Colon (tissue), 2 donors: Measurements from ENCODE around the gene OR10P1.
"Not testable (repeated sequence)": the region's sequence is repeated elsewhere in the genome, so short reads cannot be mapped to it uniquely, and the experiment has no call there.

Experiments used
- FAIRE-seq: peaks from 2 replicates; lab custom pipeline; 2012; peaks lifted over from hg19 to GRCh38; lab: Jason Lieb, UNC
- donor health status: control.
- donor health status: control.

OR10P1 gene

GRCh38 chr12:55636853-55637252 is at the start of gene OR10P1:
OR10P1 (plus strand) TSS chr12:55636892; CDS start chr12:55636892, 0 bp downstream.
- FAIRE-seq = no peak

DNA sequence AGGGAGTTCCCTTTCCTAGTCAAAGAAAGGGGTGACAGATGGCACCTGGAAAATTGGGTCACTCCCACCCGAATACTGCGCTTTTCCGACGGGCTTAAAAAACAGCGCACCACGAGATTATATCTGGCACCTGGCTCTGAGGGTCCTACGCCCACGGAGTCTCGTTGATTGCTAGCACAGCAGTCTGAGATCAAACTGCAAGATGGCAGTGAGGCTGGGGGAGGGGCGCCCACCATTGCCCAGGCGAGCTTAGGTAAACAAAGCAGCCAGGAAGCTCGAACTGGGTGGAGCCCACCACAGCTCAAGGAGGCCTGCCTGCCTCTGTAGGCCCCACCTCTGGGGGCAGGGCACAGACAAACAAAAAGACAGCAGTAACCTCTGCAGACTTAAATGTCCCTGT is 46.5 kb upstream of the OR10P1 start:
- FAIRE-seq = not testable (repeated sequence)

GRCh38 chr12:55607821-55608594 is 28.7 kb upstream of the OR10P1 start:
- FAIRE-seq = no peak

GRCh38 chr12:55610598-55610997 is 26.1 kb upstream of the OR10P1 start:
- FAIRE-seq = no peak

- no peak for FAIRE-seq
Observed at GRCh38 chr12:55612646-55613045, 24.0 kb upstream of the OR10P1 start.

GRCh38 chr12:55614764-55615163 is 21.9 kb upstream of the OR10P1 start:
- no peak for FAIRE-seq

- peak; percentile 41 for FAIRE-seq
Observed at GRCh38 chr12:55619354-55620138, 17.1 kb upstream of the OR10P1 start.

- no peak for FAIRE-seq
Observed at GRCh38 chr12:55624056-55624455, 12.6 kb upstream of the OR10P1 start.

- FAIRE-seq = no peak
Observed at GRCh38 chr12:55626154-55626553, 10.5 kb upstream of the OR10P1 start.

GRCh38 chr12:55629058-55629841 is 7.4 kb upstream of the OR10P1 start:
- no peak for FAIRE-seq

DNA sequence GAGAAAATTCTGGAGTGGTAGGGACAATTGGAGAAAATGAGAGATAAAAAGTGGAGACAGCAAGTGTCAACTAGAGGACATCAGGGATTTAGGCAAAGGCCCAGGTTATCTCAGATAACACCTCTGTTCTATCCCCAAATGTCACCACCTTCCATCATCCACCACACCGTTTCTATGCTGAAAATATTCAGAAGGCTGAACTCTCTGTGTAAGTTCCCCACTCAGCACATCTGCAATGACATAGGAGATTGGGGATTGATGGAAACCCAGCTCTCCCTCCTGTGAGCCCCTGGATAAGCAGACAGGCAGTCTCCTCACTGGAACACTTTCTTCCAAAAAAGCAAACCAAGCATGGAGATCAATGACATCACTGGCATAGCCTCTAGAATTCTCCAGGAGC is 5.6 kb upstream of the OR10P1 start:
- no peak for FAIRE-seq

DNA sequence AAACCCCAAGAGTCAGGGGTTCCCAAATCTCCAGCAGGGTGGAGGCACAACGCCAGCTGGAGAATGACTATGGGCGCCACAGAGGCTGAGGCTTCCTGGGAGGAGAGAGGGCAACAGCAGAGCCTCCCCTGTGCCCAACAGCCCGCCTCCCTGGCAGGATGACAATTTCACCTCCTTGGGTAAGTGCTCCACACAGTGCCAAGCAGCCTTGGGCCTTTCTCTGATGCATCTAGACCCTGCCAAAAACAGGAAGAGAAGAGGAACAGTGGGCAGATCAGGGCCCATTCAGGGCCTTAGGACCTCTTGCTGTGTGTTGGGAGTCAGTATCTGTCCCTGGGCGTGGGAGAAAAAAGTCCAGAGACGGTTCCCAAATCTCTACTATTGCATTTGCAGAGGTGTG is 5.0 kb upstream of the OR10P1 start:
- no peak for FAIRE-seq

GRCh38 chr12:55633151-55633550 is 3.5 kb upstream of the OR10P1 start:
- FAIRE-seq = no peak

- FAIRE-seq = no peak
Observed at GRCh38 chr12:55636116-55636655, 506 bp upstream of the OR10P1 start.

- no peak for FAIRE-seq
Observed at GRCh38 chr12:55637467-55637866, 775 bp downstream of the OR10P1 start.

GRCh38 chr12:55641595-55641994 is 4.9 kb downstream of the OR10P1 start:
- FAIRE-seq = no peak

- FAIRE-seq = no peak
Observed at GRCh38 chr12:55642267-55642666, 5.6 kb downstream of the OR10P1 start.

GRCh38 chr12:55642669-55643068 is 6.0 kb downstream of the OR10P1 start:
- FAIRE-seq = no peak

DNA sequence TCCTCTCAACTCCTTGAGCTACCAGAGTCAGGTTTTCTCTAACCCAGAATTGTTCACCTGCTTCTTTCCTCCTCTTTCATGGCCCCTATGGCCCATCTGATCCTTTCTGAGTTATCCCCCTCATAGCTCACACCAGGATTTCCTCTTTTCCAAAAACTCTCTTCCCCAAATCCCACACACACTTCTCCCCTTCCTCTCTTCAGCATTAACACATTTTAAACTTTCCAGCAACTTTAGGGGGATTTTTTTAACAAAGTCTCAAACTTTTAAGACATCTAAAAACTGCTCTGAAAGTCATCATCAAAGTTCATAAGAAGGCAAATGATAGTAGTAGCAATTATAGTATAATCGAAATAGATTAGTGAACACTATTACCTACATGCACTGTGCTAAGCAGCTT is 7.9 kb downstream of the OR10P1 start:
- no peak for FAIRE-seq

- no peak for FAIRE-seq
Observed at GRCh38 chr12:55647027-55647426, 10.3 kb downstream of the OR10P1 start.

DNA sequence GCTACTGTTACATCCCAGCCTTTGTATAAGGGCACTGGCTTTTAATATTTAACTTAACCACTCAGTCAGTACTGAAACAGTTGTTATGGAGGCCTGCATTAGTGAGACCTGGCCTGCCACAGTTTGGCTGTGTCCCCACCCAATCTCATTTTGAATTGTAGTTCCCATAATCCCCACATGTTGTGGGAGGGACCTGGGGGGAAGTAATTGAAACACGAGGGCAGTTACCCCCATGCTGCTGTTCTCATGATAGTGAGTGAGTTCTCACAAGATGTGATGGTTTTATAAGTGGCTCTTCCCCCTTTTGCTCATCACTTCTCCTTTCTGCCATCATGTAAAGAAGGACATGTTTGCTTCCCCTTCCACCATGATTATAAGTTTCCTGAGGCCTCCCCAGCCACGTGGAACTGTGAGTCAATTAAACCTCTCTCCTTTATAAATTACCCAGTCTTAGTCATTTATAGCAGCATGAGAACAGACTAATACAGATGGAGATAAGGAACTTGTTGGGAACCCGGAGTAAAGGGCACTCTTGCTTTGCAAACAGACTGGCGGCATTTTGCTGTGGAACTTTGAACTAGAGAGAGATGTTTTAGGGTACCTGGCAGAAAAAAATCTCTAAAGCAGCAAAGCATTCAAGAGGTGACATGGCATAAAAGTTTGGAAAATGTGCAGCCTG is 14.1 kb downstream of the OR10P1 start:
- FAIRE-seq = not testable (repeated sequence)

DNA sequence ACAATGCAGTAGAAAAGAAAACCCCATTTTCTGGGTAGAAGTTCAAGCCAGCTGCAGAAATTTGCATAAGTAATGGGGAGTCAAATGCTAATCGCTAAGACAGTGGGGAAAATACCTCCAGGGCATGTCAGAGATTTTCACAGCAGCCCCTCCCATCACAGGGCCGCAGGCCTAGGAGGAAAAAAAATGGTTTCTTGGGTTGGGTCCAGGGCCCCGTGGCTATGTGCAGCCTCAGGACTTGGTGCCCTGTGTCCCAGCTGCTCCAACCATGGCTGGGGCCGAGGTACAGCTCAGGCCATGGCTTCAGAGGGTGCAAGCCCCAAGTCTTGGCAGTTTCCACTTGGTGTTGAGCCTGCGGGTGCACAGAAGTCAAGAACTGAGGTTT is 14.6 kb downstream of the OR10P1 start:
- FAIRE-seq = no peak
